ENCODE measurements around the gene NPFFR2.

GRCh38 chr4:72169861-72170260 lies 138.1 kb downstream of the NPFFR2 start:
- TF ChIP-seq CTCF (IDR thresholded peaks at IDR 0.05; ENCODE audit: low read length) (no peak), EZH2 (optimal IDR thresholded peaks at IDR 0.05; ENCODE audit: low read depth, low read length) (no peak)

All from MM.1S (cell line).